NCI-H345 treated with DMSO at 0.1 percent for 48 hours (cell line): ENCODE measurements around the gene MICAL3.

ENCODE experiments used
- DNase-seq: peaks from one replicate; lab custom pipeline; 2025; ENCODE audit not compliant: unreplicated experiment; lab: John Stamatoyannopoulos, UW

The MICAL3 gene

GRCh38 chr22:17802822-17803221, 221.5 kb downstream of the MICAL3 start:
- no peak for DNase-seq

DNA sequence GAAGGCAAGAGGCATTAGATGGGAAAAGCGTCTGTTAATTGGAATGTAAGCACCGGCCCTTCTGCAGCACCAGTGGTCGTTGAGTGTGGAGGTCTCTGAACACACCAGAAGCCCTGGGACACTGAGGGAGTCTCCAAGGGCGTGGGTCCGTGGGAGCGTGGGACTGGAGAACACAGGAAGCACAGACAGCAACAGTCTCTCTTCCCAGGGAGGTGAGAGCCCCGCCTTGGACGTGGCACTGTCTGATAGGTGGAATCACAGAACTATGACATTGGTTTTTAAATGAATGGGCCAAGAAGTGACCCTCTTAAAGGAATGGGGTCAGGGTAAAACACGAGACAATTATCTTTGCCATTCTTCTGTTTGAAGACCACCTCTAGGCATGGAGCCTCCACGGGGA, 221.9 kb downstream of the MICAL3 start:
- DNase-seq, result no peak

- DNase-seq, result no peak
Observed at GRCh38 chr22:17797721-17798559, 226.4 kb downstream of the MICAL3 start.

GRCh38 chr22:17796695-17797094, 227.7 kb downstream of the MICAL3 start:
- DNase-seq, result no peak

- DNase-seq, result no peak
Observed at GRCh38 chr22:17795661-17796548, 228.5 kb downstream of the MICAL3 start.

DNA sequence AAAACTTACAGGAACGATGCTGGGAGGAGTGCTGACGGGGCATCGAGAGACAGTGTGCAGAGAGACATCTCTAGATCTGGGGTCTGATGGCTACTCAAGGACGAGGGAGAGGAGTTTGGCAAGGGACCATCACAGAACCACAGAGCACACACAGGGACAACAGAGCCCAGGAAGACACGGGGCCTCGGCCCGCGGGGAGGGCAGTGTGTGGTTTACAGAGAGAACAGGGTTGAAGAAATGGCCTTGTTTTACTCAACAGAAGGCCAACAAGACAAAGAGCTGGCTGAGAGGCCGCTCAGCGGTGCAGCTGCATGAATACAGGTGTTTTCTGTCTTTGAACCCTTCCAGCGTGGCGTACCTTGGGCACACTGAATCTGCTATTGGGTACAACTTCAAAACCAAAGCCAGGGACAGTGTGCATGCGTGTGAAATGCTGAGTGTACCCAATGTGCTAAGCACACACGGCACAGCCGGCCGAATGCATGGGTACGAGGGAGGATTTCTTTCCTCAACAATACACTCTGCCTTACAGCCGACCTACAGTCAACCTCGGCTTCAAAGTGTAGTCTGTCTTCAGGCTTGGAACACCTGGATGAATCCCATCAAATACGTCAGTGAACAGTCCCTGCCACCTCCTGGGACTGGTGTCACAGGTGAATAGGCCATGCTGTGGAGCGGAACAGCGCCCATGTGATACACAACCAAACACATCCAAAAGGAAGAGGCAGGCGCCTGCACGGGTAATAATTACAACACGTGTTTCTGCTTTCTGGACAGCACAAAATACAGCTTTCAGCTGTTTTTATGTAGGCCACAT, 229.4 kb downstream of the MICAL3 start:
- no peak for DNase-seq

- no peak for DNase-seq
Observed at GRCh38 chr22:17792854-17793434, 231.4 kb downstream of the MICAL3 start.

GRCh38 chr22:17792299-17792698, 232.1 kb downstream of the MICAL3 start:
- no peak for DNase-seq

DNA sequence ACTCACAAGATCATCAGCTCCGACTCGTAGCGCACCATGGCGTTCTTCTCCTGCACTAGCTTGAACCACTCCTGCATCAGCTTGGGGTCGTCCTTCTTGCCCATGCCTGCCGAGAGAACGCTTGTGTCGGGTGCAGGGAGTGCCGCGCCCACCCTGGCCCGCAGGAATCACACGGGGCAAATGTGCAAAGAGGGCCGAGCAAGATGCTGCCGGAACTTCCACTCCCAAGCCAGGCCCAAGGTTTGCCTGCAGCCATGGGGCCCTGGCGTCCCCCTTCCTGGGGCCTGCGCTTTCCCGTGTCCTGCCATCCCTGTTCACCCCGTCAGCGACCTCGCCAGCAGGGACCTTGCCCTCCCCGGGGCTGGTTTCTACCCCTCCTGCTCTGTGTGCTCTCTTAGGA, 233.2 kb downstream of the MICAL3 start:
- no peak for DNase-seq

- no peak for DNase-seq
Observed at GRCh38 chr22:17789379-17790200, 234.8 kb downstream of the MICAL3 start.

GRCh38 chr22:17788528-17789378, 235.6 kb downstream of the MICAL3 start:
- DNase-seq, result no peak

DNA sequence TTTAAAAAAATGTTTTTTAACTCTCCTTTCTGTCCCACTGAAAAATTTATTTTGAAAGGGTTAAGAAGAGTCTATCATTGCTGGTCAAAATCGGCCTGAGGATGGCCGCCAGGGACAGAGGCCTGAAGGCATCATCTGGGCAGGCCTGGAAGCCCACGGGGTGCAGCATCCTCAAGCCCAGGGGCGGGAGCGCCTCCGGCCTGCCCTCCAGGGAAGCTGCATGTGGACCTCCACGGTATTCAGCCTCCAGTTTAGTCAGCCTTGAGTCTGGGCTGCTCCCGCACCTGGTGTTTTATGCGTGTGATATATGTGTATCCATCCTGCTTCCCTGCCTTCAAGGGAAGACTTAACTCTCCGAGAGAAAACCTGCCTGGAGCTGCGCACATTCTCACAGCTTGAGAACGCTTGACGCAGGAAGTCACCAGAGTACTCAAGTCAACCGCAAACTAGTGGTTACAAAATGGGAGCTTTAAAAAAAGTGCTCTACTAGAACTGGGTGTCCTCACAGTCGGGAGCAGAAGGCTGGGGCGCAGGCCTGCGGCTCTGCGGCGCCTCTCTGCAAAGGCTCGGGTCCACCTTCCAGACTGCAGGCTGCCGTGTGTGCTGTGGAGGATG, 236.5 kb downstream of the MICAL3 start:
- DNase-seq, result no peak

GRCh38 chr22:17787241-17787640, 237.1 kb downstream of the MICAL3 start:
- DNase-seq, result no peak

GRCh38 chr22:17786435-17787161, 237.8 kb downstream of the MICAL3 start:
- peak; percentile 28 for DNase-seq

GRCh38 chr22:17785185-17786184, 238.9 kb downstream of the MICAL3 start:
- DNase-seq, result no peak

DNA sequence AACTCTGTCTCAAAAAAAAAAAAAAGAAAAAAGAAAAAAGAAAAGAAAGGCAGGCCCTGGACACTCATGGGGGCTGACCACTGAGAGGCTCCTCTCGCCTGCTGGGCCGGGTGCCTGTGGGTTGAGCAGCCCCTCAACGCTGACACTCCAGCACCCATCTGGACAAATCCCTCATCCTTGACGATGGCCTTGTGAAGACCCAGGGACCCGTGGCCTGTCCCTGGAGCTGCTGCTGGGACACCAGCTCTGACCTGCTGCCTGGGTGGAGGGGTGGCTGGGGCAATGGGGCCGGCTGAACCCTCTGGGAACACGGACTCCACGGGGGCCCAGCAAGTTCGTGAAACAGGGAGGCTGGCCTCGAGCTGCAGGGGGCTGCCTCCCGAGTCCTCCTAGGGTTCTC, 239.6 kb downstream of the MICAL3 start:
- DNase-seq, result no peak
